Activated T-cell treated with anti-CD3 and anti-CD28 coated beads for 4 hours (primary cell): ENCODE measurements around the gene EDIL3.
"Not testable (repeated sequence)": the region's sequence is repeated elsewhere in the genome, so short reads cannot be mapped to it uniquely, and the experiment has no call there.

Source experiments
- DNase-seq: peaks from one replicate; pipeline ENCODE4 v3.0.0-alpha.2; 2020

Gene EDIL3

DNA sequence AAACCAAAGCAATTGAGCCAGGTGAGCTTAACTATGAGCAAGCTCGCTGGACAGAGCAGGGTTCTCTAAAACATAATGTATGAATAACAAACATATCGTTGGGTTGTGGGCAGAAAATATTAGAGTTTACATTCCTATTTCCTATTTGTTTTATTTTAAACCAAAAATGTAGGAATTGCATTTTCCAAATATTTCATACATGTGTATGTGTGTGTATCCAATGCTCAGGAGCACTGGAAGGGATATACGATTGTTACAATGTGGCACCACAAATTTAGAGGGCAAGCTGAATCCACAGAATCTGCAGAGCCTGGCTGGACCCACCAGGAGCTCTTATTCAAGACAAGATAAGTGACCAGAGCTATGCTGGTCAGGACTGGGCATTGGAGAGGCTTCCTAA is 338.7 kb downstream of the EDIL3 start:
- DNase-seq, result no peak

DNA sequence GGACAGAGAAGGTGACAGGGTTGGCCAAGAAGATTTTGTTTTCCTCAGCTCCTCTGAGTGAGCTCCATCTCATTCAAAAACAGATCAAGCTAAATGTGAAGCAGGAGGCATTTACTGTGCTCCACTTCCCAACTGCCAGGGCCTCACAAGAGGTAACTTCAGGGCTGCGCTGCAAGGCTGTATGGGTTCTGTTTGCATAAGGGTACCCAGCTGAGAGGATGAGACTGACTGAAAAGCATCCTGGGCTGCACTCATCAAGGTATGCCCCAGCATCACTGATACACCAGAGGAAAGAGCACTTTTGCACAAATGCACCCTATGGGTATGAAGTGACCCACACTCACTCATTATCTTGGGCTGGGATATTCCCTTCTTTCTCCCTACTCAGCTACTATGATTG is 347.8 kb downstream of the EDIL3 start:
- no peak for DNase-seq

GRCh38 chr5:84032324-84032723 is 352.4 kb downstream of the EDIL3 start:
- no peak for DNase-seq

GRCh38 chr5:84028093-84028492 is 356.6 kb downstream of the EDIL3 start:
- DNase-seq, result no peak

DNA sequence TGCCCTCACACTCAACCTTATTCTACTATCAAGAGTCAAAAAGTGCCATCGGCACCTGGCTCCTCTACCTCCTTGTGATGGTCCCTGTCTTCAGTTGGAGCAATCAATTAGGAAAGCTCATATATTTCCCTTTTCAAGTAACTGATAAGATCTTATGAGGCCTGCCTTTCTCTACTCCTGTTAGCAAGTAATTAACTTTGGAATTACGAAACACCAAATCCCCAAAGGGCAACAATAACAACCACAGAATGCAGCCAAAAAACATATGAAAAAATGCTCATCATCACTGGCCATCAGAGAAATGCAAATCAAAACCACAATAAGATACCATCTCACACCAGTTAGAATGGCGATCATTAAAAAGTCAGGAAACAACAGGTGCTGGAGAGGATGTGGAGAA is 366.2 kb downstream of the EDIL3 start:
- DNase-seq, result not testable (repeated sequence)

- no peak for DNase-seq
These were observed 367.0 kb downstream of the EDIL3 start for GRCh38 chr5:84017523-84018172.

- DNase-seq, result no peak
These were observed 368.6 kb downstream of the EDIL3 start for GRCh38 chr5:84016085-84016484.

- DNase-seq, result no peak
These were observed 369.7 kb downstream of the EDIL3 start for GRCh38 chr5:84014966-84015365.

- no peak for DNase-seq
These were observed 390.9 kb downstream of the EDIL3 start for GRCh38 chr5:83993803-83994202.

DNA sequence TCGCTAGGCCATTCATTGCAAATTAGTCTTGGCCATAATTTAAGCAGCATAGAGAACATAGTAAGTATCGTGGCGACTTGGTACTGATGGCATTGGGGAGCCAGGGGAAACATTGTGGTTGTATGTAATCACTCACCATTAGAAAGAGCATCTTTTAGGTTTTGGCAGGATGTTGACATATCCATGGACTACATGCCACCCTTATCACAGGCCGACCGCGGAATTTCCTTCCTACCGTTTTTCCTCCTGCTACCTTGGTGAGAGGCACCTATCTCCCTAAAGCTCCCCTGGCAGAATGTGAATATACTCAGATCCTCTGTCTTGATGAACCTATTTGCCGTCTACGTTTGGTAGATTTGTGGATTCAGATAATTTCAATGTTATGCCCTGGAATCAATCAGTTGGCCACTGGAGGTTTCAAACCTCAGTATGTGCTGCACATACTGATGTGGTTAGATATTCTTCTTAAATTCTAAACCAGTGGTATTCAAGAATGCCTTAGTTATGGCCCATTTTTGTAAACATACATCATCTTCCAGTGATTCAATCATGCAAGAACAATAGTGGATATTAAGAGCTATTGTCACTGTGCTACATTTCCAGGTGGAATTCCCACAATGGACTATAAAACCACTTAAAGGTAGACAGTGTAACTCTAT is 393.0 kb downstream of the EDIL3 start:
- DNase-seq, result no peak

GRCh38 chr5:83988293-83988685 is 396.4 kb downstream of the EDIL3 start:
- DNase-seq, result no peak

DNA sequence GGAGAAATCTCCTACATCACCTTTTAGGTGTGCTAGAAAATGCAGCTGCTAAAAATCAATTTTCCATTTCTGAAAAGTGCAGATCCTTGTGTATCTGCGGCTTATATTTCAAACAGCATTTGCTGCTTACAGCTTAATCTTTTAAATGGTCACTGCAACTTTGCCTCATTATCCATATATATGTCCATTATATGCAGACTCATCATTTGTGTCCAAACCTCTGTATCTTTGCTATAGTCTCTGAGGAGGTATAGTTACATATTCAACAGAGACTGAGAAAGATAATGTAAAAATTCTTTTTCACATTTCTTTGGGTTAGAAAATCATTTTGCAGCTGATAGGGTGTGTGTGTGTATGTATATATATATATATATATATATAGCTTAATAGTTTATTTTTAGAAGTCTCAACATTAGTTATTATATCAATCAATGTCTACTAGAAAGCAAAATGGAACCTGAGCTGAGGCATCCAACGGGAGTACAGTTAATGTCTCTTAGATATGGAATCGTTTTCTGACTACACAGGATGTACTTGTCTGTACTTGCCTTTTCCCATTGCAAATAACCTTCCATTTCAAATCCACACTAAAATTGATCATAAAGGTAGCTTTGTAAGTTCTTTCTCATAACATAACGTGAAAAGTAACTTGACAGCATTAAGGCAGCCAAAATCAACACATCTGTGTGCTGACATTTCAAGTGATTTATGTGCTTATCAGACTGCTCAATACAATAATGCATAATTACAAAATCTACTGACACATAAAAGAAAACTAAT is 397.0 kb downstream of the EDIL3 start:
- no peak for DNase-seq

DNA sequence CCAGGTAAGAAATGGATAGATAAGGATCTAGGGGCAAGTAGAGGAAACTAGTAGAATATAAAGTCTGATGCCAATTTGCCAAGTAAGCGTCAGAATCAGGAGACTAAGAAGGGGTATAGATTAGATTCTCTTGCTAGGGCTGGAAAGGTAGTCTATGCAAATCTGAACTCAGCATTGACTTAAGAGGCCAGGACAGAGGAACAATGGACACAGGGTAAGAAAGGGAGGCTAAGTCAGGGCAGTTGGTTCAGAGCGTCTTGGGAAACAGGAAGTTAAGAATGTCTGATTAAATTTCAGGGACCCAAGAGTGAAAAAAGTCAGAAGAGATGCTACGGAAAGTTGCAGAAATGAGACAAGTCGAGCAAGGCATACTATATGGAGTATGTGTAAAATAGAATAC is 400.8 kb downstream of the EDIL3 start:
- DNase-seq, result no peak

- no peak for DNase-seq
These were observed 410.5 kb downstream of the EDIL3 start for GRCh38 chr5:83973925-83974815.

- no peak for DNase-seq
These were observed 411.8 kb downstream of the EDIL3 start for GRCh38 chr5:83972909-83973308.

GRCh38 chr5:83972236-83972635 is 412.4 kb downstream of the EDIL3 start:
- no peak for DNase-seq

GRCh38 chr5:83967417-83967816 is 417.3 kb downstream of the EDIL3 start:
- no peak for DNase-seq

GRCh38 chr5:83965441-83965840 is 419.2 kb downstream of the EDIL3 start:
- DNase-seq, result no peak

GRCh38 chr5:83964271-83964670 is 420.4 kb downstream of the EDIL3 start:
- no peak for DNase-seq

- DNase-seq, result no peak
These were observed 427.5 kb downstream of the EDIL3 start for GRCh38 chr5:83957188-83957587.

GRCh38 chr5:83956386-83956785 is 428.3 kb downstream of the EDIL3 start:
- DNase-seq, result no peak

GRCh38 chr5:83955916-83956315 is 428.8 kb downstream of the EDIL3 start:
- no peak for DNase-seq

GRCh38 chr5:83947763-83948162 is 436.9 kb downstream of the EDIL3 start:
- DNase-seq, result no peak
